NOMO-1 (cell line): ENCODE results near the gene PSEN1.

ENCODE experiments used
- DNase-seq, 2 experiments: peaks; one replicate each; lab custom pipeline; 2025; ENCODE audit not compliant: unreplicated experiment in 2 of 2; lab: John Stamatoyannopoulos, UW

The PSEN1 gene

DNA sequence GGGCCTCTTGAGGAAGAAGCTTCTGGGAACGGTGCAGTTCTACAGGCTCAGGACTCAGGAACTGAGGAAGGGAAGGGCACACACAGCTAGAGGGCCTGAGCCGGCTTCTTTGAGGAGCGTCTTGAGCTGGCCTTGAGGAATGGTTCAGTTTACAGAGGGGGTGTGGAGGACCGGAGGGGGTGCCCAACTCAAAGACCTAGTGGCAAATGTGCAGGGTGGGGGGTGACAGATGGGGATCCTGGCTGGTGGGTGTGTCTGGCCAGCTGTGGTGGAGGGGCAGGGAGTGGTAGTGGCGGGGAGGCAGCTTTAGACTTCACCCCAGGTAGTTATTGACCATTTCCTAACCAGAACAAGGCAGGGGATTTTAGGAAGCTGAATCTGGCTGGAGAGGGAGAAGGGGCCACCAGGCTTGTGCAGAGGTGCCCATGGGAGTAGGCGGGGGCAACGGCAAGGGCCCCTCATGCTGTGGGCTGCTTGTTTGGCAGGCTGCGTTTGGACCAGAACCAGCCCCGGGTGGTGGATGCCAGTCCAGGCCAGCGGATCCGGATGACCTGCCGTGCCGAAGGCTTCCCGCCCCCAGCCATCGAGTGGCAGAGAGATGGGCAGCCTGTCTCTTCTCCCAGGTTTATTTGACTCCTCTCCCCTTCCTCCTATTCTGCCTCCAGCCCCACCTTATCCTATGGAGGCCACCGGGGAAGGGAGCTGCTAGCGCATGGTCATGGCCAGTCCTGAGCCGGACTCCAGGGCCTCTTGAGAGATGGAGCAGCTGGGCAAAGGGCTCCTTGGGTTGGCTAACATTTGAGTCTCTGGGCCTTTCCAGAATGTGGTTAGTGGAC is 128.8 kb downstream of the PSEN1 start:
- DNase-seq, result no peak

DNA sequence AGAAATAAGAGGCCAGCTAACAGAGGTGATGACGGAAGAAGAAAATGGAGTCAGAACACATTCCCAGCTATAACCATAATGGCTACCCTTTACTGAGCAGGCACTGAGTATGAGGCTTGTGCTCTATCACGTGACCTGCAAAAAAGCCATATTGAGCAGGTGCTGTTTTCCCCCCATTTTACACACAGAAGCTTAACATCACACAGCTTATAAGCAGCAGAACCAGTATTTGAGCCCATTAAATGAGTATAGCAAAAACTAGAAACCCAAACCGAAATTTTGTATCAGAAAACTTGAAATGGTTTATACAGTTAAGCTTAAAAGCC is 129.4 kb downstream of the PSEN1 start:
- no peak for DNase-seq

DNA sequence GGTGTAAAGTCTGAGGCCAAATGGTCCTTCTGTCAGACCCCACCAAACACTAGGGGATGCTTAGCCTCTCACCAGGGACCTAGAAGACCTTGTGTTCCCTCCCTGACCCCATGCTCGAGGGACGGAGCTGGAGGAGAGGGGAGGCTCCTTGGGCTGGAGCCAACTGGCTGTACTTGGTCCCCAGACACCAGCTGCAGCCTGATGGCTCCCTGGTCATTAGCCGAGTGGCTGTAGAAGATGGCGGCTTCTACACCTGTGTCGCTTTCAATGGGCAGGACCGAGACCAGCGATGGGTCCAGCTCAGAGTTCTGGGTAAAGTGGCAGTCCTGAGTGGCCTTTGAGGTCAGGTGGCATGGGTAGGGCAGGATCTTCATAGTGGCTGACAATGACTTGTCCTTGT is 130.0 kb downstream of the PSEN1 start:
- DNase-seq, result no peak

DNA sequence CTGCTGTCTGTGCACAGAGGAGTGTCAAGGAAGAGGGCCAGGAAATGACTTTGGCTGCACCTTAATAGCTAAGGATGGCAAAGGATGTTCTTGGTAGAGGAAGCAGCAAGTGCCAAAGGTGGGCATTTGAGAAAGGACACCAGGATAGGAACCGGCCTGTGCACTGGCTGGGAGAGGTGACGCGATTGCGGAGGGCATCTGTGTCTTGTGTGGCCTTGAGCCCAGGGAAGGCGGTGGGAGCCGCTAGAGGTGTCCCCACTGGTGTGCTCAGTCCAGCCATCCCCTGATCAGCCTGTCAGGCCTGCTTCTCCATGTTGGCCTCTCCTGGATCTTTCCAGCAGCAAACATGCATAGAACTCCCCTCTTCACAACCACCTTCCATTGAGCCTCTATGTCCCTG is 131.2 kb downstream of the PSEN1 start:
- no peak for DNase-seq

DNA sequence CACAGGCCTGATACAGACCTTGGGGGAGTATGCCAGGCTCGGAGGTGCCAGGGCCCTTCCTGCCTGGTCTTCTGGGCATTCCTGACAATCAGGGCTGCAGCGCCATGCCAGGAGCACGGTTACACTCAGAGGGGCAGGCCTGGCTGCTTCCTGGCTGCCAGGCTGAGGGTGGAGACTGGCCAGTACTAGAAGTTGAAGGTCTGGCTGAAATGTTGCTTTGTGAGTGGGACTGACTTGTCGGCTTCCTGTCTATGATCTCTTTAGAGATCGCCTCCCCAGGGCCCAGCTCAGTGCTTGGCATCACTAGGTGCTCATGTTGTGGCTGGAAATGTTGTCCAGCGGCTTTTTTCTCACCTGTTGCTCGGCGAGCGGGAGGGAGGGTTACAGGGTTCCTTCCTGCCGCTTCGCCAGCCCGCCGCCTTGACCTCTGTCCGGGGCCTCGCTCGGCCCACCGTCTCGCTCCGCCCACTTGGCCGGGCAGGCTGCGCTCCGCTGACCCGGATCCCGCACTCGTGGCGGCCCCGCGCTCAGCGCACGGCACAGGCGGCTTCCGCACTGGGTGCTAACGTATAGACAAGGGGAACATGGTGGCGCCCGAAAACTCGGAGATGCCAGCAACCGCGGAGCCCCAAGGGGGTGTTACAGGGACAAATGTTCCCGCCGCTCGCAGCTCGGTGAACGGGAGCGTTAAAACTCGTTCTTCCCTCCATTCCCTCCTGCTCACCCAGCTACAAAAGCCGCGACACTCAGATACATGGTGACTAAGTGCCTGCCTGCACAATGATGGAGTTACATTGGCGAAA is 133.6 kb downstream of the PSEN1 start:
- no peak for DNase-seq

DNA sequence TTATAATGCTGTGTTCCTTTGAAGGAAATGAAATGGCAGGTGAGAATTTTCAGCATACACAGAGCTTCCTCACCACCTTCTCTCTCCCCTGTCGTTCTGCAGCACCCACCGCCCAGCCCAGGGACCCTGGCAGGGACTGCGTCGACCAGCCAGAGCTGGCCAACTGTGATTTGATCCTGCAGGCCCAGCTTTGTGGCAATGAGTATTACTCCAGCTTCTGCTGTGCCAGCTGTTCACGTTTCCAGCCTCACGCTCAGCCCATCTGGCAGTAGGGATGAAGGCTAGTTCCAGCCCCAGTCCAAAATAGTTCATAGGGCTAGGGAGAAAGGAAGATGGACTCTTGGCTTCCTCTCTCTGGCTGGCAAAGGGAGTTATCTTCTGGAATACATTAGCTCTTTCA is 136.1 kb downstream of the PSEN1 start:
- no peak for DNase-seq
